HG03520 (cell line): ENCODE results near the gene FAM131C.

Experiments used
- ATAC-seq: cut with Tn5 transposase; IDR thresholded peaks from one replicate; pipeline ENCODE4 v1.9.1; 2021; ENCODE audit warnings: mild to moderate bottlenecking, moderate library complexity; ENCODE audit not compliant: unreplicated experiment

The FAM131C gene

GRCh38 chr1:16018308-16018707 lies 55.1 kb downstream of the FAM131C start:
- ATAC-seq, result no peak

- no peak for ATAC-seq
Measured at GRCh38 chr1:16017461-16018303, 55.8 kb downstream of the FAM131C start, which contains the start of gene HSPB7. Gene HSPB7 (minus strand): TSS chr1:16018043. CDS start chr1:16017963, 80 bp downstream.

DNA sequence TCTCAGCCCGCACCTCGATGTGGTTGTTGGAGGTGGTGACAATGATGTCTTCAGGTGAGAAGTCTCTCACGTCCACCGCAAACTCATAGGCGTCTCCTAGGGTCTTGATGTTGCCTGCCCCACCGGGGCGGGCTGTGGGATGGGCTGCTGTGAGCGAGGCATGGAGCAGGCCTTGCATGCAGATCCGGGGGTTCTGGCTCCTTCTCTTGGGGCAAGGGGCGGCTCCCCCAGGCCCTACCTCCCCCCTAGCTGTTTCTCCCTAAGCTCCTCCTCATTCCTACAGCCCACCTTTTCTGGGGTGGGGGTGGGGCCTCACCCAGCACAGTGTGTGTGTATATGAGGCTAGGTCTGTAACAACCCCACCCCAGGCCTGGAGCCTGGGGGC lies 56.4 kb downstream of the FAM131C start:
- no peak for ATAC-seq

DNA sequence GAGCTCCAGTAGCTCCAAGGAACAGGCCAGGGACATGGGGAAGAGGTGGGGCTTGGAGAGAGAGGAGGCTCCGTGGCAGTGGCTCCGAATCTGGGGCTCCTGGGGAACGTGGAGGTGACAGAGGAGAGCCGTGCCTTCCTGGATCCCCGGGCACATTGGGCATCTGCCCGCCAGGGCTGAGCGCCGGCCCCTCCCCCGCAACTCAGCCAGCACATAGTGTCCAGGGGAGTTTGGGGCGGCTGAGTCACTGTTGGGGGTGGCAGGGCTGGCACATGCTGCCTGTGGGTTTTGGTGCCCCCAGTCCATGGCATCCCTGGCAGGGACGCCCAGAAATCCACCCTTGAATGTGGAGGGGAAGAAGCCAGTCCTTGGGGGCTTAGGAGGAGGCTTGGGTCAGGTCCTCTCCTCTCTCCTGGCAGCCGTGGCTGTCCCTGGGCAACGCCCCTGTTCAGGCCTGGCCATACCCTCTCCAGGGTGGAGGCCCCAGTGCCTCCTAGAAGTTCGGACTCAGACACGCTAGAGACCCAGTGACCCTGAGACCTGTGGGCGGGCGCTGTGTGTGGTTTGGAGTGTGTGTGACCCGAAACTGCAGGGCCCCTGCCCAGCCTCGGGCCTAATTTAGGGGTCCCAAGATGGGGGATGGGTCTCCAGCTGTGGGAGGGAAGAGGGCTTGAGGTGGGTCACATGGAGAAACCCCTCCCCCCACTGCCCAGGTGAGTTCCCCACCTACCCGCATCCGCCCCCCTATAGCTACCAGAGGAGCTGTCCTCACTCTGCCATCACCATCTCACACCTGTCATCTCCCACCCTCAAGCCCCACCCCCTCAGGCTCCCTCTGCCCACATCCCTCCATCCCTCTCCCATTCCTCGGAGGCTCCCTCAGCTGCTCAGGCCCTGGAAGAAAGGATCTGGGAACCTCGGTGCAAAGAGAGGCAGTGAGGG lies 57.2 kb downstream of the FAM131C start:
- ATAC-seq, result no peak

- ATAC-seq, result no peak
Measured at GRCh38 chr1:16015491-16015890, 58.0 kb downstream of the FAM131C start.

GRCh38 chr1:16014509-16015482 lies 58.7 kb downstream of the FAM131C start:
- ATAC-seq, result no peak

GRCh38 chr1:16013908-16014258 lies 59.6 kb downstream of the FAM131C start:
- ATAC-seq, result no peak

- no peak for ATAC-seq
Measured at GRCh38 chr1:16013220-16013907, 60.1 kb downstream of the FAM131C start.

DNA sequence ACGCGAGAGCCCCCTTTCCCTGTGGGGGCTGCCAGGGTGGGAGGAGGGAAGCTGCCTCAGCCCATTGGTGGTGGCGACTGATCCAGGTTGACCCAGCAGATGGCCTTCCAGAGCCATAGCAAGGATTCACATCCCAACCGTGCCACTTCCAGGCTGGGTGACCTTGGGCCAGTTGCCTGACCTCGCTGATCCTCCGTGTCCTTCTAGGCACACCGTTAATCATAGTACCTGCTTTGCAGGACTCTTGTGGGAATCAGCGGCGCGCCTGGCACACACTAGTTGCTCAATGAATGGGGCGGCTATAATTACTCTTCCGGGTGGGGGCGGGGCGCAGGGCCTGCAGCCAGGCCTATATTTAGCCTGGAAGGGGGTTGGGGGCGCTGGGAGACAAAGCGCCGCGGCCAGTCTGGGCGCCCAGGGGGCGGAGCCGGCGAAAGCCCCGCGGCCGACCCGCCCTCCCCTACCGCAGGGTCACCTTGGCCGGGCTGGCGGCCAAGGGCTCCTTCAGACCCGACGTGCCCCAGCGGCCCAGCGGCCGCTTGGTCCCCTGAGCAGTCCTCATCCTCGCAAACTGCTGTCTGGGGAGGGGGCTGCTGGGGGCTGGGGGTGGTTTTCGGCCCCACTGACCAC lies 60.7 kb downstream of the FAM131C start:
- no peak for ATAC-seq

GRCh38 chr1:16011936-16012589 lies 61.4 kb downstream of the FAM131C start:
- ATAC-seq, result no peak

- no peak for ATAC-seq
Measured at GRCh38 chr1:16010837-16011236, 62.6 kb downstream of the FAM131C start.

DNA sequence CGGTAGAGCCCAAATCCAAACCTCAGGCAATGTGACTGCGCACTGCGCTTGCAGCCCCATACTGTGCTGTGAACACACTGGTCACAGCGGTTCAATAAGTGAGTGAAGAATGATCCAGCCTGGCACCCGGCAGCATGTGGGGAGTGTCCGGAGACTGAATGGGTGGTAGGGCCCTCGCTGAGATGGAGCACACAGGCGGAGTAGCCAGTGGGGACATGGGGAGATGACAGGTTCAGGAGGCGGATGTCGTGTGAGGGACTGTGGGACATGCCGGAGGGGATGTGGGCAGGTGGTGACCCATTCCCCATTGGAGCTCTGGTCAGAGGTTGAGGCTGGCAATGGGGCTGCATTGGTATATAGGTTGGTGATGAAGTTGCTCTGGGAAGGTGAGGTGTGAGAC lies 63.8 kb downstream of the FAM131C start:
- no peak for ATAC-seq

DNA sequence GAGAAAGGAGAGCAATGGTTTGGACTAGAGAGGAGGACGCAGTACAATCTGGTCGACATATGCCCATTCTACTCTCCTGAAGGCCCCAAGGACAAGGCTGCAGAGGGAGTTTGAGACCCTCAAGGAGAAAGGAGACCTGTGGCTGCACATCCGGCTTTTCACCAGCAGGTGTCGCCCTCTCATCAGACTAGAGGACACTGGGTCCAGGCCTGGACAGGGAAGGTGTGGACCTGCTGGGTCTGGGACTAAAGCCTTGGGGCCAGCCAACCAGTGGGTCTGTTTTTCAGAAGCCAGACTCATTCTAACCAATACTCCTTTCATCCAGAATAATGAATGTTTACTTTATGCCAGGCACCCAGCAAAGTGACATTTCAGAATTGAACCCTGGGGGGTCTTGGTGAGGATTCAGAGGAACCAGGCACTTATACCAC lies 64.4 kb downstream of the FAM131C start:
- no peak for ATAC-seq
